GM23338 (cell line): Measurements from ENCODE around the gene OLA1. TPM values are rescaled to one million over a fixed set of nuclear protein-coding genes. Genes with fewer than 3 reads are reported as not detected.

ENCODE experiments used
- EZH2 ChIP-seq: fragments of 200-600 bp; sonication (generic); IDR thresholded peaks from one replicate; pipeline ENCODE4 v1.8.0; 2017; ENCODE audit warnings: antibody characterized with exemption, mild to moderate bottlenecking, low read depth; ENCODE audit not compliant: unreplicated experiment
- STAT1 ChIP-seq: IDR thresholded peaks from one replicate; pipeline ENCODE4 v1.6.1; 2016; ENCODE audit warnings: antibody characterized with exemption; ENCODE audit not compliant: unreplicated experiment
- polyA plus RNA-seq: library from polyadenylated mRNA; unstranded; fragments of >200 nt; fragmentation: Nextera tagmentation; extraction: Ambion mirVana; gene quantifications from 2 replicates; pipeline ENCODE4 v1.2.1, GENCODE V29; 2016
- total RNA-seq: library from RNA; depleted of rRNA; stranded (reverse); fragments of >200 nt; shearing (Covaris generic); gene quantifications from 2 replicates; pipeline ENCODE4 v1.2.3, GENCODE V29; 2014
- TF ChIP-seq, protein P1 (sequence below): fragments of 250-450 bp; sonication (Bioruptor Pico); IDR thresholded peaks from 2 replicates; pipeline ENCODE4 v1.5.0; 2020; ENCODE audit warnings: mild to moderate bottlenecking, moderate library complexity
- TF ChIP-seq, protein P2 (sequence below): IDR thresholded peaks from 2 replicates; pipeline ENCODE4 v1.6.1; 2016; ENCODE audit warnings: antibody characterized with exemption
- TF ChIP-seq, protein P3 (sequence below): IDR thresholded peaks from one replicate; pipeline ENCODE4 v1.6.1; 2018; ENCODE audit warnings: antibody characterized with exemption; ENCODE audit not compliant: unreplicated experiment

Gene OLA1
- total and polyA plus RNA-seq, 2 experiments from 2014 or later = 104 to 242 TPM

DNA sequence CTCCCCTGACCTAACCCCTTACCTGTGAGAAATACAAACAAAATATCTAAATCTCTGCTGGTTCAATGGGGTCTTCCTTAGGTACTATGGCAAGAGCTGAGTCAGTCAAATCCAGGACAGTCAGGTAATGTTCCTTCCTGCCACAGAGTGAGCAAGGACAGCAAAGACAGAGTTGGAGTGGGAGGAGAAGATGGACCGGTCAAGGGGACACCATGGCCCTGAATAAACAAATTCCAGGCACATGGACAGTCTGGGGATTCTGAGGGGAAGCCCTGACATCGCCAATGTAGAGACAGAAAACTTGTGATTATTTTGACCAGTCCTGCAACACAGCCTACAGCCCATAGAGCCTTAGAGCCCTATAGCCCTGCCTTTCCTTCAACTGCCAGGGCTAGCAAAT, 42.8 kb downstream of the OLA1 start (continued):
- TF ChIP-seq, protein P1, sequence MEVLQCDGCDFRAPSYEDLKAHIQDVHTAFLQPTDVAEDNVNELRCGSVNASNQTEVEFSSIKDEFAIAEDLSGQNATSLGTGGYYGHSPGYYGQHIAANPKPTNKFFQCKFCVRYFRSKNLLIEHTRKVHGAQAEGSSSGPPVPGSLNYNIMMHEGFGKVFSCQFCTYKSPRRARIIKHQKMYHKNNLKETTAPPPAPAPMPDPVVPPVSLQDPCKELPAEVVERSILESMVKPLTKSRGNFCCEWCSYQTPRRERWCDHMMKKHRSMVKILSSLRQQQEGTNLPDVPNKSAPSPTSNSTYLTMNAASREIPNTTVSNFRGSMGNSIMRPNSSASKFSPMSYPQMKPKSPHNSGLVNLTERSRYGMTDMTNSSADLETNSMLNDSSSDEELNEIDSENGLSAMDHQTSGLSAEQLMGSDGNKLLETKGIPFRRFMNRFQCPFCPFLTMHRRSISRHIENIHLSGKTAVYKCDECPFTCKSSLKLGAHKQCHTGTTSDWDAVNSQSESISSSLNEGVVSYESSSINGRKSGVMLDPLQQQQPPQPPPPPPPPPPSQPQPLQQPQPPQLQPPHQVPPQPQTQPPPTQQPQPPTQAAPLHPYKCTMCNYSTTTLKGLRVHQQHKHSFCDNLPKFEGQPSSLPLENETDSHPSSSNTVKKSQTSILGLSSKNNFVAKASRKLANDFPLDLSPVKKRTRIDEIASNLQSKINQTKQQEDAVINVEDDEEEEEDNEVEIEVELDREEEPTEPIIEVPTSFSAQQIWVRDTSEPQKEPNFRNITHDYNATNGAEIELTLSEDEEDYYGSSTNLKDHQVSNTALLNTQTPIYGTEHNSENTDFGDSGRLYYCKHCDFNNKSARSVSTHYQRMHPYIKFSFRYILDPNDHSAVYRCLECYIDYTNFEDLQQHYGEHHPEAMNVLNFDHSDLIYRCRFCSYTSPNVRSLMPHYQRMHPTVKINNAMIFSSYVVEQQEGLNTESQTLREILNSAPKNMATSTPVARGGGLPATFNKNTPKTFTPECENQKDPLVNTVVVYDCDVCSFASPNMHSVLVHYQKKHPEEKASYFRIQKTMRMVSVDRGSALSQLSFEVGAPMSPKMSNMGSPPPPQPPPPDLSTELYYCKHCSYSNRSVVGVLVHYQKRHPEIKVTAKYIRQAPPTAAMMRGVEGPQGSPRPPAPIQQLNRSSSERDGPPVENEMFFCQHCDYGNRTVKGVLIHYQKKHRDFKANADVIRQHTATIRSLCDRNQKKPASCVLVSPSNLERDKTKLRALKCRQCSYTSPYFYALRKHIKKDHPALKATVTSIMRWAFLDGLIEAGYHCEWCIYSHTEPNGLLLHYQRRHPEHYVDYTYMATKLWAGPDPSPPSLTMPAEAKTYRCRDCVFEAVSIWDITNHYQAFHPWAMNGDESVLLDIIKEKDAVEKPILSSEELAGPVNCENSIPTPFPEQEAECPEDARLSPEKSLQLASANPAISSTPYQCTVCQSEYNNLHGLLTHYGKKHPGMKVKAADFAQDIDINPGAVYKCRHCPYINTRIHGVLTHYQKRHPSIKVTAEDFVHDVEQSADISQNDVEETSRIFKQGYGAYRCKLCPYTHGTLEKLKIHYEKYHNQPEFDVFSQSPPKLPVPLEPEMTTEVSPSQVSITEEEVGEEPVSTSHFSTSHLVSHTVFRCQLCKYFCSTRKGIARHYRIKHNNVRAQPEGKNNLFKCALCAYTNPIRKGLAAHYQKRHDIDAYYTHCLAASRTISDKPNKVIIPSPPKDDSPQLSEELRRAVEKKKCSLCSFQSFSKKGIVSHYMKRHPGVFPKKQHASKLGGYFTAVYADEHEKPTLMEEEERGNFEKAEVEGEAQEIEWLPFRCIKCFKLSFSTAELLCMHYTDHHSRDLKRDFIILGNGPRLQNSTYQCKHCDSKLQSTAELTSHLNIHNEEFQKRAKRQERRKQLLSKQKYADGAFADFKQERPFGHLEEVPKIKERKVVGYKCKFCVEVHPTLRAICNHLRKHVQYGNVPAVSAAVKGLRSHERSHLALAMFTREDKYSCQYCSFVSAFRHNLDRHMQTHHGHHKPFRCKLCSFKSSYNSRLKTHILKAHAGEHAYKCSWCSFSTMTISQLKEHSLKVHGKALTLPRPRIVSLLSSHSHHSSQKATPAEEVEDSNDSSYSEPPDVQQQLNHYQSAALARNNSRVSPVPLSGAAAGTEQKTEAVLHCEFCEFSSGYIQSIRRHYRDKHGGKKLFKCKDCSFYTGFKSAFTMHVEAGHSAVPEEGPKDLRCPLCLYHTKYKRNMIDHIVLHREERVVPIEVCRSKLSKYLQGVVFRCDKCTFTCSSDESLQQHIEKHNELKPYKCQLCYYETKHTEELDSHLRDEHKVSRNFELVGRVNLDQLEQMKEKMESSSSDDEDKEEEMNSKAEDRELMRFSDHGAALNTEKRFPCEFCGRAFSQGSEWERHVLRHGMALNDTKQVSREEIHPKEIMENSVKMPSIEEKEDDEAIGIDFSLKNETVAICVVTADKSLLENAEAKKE = no peak
- TF ChIP-seq EZH2 = no peak
- TF ChIP-seq, protein P2, sequence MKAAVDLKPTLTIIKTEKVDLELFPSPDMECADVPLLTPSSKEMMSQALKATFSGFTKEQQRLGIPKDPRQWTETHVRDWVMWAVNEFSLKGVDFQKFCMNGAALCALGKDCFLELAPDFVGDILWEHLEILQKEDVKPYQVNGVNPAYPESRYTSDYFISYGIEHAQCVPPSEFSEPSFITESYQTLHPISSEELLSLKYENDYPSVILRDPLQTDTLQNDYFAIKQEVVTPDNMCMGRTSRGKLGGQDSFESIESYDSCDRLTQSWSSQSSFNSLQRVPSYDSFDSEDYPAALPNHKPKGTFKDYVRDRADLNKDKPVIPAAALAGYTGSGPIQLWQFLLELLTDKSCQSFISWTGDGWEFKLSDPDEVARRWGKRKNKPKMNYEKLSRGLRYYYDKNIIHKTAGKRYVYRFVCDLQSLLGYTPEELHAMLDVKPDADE = no peak
- no peak for TF ChIP-seq STAT1
- TF ChIP-seq, protein P3, sequence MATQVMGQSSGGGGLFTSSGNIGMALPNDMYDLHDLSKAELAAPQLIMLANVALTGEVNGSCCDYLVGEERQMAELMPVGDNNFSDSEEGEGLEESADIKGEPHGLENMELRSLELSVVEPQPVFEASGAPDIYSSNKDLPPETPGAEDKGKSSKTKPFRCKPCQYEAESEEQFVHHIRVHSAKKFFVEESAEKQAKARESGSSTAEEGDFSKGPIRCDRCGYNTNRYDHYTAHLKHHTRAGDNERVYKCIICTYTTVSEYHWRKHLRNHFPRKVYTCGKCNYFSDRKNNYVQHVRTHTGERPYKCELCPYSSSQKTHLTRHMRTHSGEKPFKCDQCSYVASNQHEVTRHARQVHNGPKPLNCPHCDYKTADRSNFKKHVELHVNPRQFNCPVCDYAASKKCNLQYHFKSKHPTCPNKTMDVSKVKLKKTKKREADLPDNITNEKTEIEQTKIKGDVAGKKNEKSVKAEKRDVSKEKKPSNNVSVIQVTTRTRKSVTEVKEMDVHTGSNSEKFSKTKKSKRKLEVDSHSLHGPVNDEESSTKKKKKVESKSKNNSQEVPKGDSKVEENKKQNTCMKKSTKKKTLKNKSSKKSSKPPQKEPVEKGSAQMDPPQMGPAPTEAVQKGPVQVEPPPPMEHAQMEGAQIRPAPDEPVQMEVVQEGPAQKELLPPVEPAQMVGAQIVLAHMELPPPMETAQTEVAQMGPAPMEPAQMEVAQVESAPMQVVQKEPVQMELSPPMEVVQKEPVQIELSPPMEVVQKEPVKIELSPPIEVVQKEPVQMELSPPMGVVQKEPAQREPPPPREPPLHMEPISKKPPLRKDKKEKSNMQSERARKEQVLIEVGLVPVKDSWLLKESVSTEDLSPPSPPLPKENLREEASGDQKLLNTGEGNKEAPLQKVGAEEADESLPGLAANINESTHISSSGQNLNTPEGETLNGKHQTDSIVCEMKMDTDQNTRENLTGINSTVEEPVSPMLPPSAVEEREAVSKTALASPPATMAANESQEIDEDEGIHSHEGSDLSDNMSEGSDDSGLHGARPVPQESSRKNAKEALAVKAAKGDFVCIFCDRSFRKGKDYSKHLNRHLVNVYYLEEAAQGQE = no peak
